HG03196 (cell line): ENCODE results near the gene CYP1A1.

Experiments used
- ATAC-seq: cut with Tn5 transposase; IDR thresholded peaks from one replicate; pipeline ENCODE4 v1.9.1; 2021; ENCODE audit not compliant: unreplicated experiment

CYP1A1 gene

GRCh38 chr15:74725225-74725774 is at the start of gene CYP1A1:
Gene CYP1A1, minus strand, starts transcription at chr15:74725528. Its CDS starts 2,431 bp downstream, at chr15:74723097.
- no peak for ATAC-seq

GRCh38 chr15:74773731-74774252 is 48.5 kb upstream of the CYP1A1 start:
- no peak for ATAC-seq

GRCh38 chr15:74773329-74773728 is 48.0 kb upstream of the CYP1A1 start:
- ATAC-seq = no peak

- ATAC-seq = no peak
Measured at GRCh38 chr15:74770211-74770903, 45.0 kb upstream of the CYP1A1 start.

- no peak for ATAC-seq
Measured at GRCh38 chr15:74769463-74770025, 44.2 kb upstream of the CYP1A1 start.

- ATAC-seq = no peak
Measured at GRCh38 chr15:74768771-74769342, 43.5 kb upstream of the CYP1A1 start.

- no peak for ATAC-seq
Measured at GRCh38 chr15:74768099-74768770, 42.9 kb upstream of the CYP1A1 start.

- no peak for ATAC-seq
Measured at GRCh38 chr15:74767167-74768098, 42.1 kb upstream of the CYP1A1 start.

GRCh38 chr15:74763416-74763815 is 38.1 kb upstream of the CYP1A1 start:
- no peak for ATAC-seq

GRCh38 chr15:74762791-74763150 is 37.4 kb upstream of the CYP1A1 start:
- ATAC-seq = no peak

- ATAC-seq = no peak
Measured at GRCh38 chr15:74758736-74759135, 33.4 kb upstream of the CYP1A1 start.

- no peak for ATAC-seq
Measured at GRCh38 chr15:74754593-74755215, 29.4 kb upstream of the CYP1A1 start.

- no peak for ATAC-seq
Measured at GRCh38 chr15:74752531-74752930, 27.2 kb upstream of the CYP1A1 start.

- ATAC-seq = no peak
Measured at GRCh38 chr15:74752011-74752410, 26.7 kb upstream of the CYP1A1 start.

GRCh38 chr15:74750751-74751150 is 25.4 kb upstream of the CYP1A1 start:
- no peak for ATAC-seq

- no peak for ATAC-seq
Measured at GRCh38 chr15:74749832-74750231, 24.5 kb upstream of the CYP1A1 start.

GRCh38 chr15:74748322-74748946 is 23.1 kb upstream of the CYP1A1 start, which contains the start of gene CYP1A2:
Gene CYP1A2, plus strand, starts transcription at chr15:74748845. Its CDS starts 894 bp downstream, at chr15:74749739.
- ATAC-seq = no peak

GRCh38 chr15:74746389-74746788 is 21.1 kb upstream of the CYP1A1 start:
- no peak for ATAC-seq

- ATAC-seq = no peak
Measured at GRCh38 chr15:74742422-74742821, 17.1 kb upstream of the CYP1A1 start.
